Stimulated activated CD8-positive, alpha-beta memory T cell treated with anti-CD3 and anti-CD28 coated beads, Interleukin-7, amount 100 ng/mL, for 24 hours (primary cell): Measurements from ENCODE around the gene LMNB1.
A peak's percentile ranks its signal among the peaks of the same experiment; 100 is the strongest.
"Not testable (repeated sequence)": the region's sequence is repeated elsewhere in the genome, so short reads cannot be mapped to it uniquely, and the experiment has no call there.

ENCODE experiments used
- DNase-seq: peaks from one replicate; pipeline ENCODE4 v3.0.0-alpha.2; 2020; ENCODE audit warnings: low read depth

The LMNB1 gene, protein sequence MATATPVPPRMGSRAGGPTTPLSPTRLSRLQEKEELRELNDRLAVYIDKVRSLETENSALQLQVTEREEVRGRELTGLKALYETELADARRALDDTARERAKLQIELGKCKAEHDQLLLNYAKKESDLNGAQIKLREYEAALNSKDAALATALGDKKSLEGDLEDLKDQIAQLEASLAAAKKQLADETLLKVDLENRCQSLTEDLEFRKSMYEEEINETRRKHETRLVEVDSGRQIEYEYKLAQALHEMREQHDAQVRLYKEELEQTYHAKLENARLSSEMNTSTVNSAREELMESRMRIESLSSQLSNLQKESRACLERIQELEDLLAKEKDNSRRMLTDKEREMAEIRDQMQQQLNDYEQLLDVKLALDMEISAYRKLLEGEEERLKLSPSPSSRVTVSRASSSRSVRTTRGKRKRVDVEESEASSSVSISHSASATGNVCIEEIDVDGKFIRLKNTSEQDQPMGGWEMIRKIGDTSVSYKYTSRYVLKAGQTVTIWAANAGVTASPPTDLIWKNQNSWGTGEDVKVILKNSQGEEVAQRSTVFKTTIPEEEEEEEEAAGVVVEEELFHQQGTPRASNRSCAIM

DNA sequence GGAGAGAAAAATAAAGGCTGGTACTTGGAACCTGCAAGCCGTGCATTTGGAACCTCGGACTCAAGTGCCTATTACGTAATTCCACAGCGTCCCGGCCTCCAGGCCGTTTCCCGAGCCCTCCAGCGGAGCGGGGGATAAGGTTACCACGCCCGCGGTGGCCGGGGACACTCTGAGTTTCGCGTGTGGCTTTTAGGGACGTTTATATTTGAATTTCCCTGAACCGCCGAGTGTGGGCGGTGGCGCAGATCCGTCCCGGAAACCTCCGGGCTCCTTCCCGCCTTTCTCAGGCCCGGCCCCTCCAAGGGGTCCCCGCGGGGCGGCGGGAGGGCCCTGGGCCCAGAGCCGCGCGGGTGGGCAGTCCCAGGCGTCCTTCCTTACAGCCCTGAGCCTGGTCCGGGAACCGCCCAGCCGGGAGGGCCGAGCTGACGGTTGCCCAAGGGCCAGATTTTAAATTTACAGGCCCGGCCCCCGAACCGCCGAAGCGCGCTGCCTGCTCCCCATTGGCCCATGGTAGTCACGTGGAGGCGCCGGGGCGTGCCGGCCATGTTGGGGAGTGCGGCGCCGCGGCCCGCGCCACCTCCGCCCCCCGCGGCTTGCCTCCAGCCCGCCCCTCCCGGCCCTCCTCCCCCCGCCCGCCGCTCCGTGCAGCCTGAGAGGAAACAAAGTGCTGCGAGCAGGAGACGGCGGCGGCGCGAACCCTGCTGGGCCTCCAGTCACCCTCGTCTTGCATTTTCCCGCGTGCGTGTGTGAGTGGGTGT is at the start of gene LMNB1:
TSS of gene LMNB1 (plus strand) at position 638 of the 758 bp plus-strand sequence. CDS start 373 bp downstream, outside the sequence.
- peak; percentile 82 for DNase-seq

DNA sequence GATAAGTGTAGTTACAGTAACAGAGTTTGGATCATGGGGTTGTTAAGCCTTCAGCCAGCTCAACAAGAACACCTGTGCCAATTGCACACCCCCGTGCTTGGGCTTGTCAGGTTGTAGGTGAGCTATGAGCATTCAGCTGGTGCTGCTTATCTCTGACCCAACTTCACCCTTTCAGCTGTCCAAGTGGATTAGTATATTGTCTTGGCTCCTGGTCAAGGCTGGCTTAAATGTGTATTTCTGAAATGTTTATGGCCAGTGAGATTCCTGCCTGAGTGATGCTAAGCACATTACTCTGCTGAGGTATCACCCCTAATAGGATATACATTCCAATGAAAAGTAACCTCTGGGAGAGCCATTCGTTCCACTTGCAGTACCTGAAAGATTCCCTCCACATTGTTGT is 44.2 kb upstream of the LMNB1 start:
- no peak for DNase-seq

DNA sequence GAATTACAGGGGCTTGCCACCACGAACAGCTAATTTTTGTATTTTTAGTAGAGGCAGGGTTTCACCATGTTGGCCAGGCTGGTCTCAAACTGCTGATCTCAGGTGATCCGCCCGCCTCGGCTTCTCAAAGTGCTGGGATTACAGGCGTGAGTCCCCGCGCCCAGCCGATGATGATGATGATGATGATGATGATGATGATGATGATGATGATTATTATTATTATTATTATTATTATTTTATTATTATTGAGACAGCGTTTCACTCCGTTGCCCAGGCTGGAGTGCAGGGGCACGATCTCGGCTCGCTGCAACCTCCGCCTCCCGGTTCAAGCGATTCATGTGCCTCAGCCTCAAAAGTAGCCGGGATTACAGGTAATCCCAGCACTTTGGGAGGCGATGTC is 42.4 kb upstream of the LMNB1 start:
- not testable (repeated sequence) for DNase-seq

DNA sequence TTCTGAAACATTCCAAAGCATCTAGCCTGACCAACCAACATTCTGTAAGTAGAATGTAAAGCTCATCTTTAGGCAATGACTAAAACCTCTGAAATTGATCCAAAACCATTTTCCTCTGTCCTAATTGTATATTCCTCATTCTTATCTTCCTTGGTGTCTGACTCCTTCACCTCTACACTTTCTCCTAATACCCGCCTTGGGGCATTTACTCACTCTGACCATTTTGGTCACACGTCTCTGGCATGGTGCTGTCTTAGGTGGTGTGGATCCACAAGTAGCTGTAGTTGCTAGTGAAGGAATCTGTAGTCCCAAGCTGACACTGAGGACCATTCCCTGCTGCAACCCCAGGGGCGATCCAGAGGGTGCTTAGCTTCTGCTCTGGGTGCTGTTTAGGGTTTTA is 40.8 kb upstream of the LMNB1 start:
- DNase-seq: no peak

DNA sequence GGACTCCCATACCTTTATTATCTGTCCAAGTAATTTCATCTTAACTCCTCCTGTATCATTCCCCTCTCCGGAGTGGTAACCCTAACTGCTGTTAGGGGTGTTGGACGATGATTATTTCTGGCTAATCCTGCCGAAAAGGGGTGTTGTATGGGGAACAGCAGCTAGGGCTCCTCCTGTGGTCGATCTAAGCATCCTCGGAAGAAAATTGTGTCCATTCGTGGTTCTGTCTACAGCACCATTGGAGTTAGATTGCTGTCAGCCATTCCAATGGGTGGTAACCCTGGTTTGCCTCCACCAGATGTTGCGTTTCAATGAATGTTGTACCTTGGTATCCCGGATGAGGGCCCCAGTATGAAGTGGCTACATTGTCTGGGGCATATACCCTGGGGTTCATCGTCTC is 35.6 kb upstream of the LMNB1 start:
- DNase-seq: no peak

DNA sequence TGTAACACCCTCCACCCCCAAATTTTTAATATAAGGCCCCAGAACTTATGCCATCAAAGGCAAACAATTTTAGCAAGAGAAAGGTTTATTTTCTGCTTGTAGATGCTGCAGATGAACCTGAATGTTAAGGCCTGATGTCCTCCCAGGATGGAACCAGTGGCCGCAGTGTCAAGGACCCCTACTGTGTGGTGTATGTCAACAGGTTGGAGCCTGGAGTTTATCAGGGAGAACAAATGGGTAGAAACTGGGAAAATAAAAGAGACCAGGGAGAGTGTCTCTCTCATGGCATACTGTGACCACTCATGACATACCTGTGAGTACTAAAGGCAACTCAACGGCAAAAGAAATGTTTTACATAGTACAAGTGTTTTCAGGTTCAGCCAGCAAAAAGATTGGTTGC is 34.5 kb upstream of the LMNB1 start:
- DNase-seq: no peak

DNA sequence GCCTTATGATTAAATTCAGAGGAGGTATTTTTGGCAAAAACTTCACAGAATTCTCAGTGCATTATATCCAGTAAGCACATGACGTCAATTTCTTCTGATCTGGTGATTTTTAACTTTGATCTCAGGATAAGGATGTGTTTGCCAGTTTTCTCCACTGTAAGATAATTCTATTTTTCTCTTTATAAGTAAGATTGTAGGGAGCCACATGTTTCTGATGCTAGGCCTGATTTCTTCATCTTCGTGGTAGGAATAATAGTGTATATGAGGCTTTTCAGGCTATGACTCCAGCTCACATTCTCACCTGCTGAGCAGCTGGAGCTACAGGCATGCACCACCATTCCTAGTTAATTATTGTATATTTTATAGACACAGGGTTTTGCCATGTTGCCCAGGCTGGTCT is 32.1 kb upstream of the LMNB1 start:
- DNase-seq: no peak

DNA sequence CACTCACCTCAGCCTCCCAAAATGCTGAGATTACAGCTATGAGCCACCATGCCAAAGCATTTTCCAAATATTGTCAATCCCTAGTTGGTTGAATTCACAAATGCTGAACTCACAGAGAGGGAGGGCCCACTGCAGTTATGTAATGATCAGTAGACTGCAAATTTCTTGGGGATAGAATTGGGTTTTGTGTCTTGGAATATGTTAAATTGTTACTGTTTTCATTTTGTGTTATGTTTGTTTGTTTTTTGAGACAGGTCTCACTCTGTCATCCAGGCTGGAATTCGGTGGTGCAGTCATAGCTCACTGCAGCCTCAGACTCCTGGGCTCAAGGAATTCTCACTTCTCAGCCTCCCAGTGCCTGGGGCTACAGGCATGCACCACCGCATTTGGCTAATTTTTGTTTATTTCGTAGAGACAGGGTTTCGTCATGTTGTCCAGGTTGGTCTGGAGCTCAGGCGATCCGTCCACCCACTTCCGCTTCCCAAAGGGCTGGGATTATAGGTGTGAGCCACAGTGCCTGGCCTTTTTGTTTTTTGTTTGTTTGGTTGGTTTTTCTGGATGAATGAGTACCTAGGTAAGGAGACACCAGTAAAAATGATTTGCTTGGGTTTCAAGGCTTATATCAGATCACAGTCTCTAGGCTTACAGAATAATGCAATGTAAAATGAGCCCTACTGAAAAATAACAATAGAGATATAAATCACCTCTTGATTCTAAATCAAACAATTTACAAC is 31.5 kb upstream of the LMNB1 start:
- DNase-seq: no peak

DNA sequence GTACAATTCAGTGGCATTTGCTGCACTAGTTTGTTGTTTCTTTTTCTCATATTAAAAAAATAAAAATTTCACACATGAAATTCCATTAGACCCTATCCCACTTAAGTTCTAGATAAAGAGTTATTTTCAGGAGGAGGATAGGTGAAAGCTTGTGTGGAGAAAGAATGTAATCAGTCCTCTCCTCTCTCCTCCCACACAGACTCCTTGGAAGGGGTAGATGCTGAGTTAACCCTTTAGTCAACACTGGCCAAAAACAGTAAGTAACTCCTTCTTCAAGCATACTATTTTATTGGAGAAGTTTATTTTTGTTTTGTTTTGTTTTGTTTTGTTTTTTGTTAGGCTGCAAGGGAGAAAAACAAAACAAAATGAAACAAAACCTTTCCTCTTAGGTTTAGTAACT is 30.6 kb upstream of the LMNB1 start:
- no peak for DNase-seq

DNA sequence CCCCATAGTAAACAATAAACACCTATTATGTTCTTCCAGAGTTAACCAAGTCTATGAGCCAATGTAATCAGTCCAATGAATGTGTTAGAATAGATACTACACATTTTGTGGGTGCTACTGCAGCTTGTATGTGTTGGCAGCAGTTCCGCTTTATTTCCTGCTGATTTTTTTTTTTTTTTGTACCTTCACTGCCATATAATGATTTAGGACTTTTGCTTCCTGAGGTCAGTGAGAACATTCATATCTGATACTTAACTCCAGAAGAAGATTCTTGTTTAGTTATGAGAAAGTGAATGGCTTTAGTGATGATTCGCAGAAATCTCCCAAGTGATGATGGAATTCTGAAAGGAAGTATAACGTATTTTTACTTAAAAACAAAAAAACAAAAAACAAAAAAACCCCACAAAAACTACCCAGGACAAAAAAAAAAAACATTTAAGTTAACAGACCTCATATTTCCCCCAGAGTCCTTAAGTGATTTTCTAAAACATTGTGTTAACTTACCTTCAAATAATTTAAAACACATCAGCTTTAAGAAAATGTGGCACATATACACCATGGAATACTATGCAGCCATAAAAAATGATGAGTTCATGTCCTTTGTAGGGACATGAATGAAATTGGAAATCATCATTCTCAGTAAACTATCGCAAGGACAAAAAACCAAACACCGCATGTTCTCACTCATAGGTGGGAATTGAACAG is 24.7 kb upstream of the LMNB1 start:
- no peak for DNase-seq

DNA sequence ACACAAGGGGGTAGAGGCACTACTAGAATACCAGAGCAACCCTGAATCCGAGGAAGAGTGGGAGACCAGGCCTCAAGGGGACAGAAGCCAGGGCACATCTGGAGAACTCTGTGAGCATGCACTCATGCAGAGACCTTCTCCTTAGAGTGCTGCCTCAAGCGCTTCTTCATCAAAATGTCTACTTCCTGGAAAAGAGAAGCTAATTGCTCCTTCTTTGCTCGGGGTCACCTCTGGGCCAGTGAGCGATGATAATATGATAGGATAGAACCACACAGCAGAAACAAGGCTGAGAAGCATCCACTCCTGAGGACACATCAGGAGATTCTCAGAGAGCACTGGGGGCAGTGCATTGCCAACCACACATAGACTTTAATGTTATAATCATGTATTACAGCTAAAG is 23.7 kb upstream of the LMNB1 start:
- DNase-seq: no peak

DNA sequence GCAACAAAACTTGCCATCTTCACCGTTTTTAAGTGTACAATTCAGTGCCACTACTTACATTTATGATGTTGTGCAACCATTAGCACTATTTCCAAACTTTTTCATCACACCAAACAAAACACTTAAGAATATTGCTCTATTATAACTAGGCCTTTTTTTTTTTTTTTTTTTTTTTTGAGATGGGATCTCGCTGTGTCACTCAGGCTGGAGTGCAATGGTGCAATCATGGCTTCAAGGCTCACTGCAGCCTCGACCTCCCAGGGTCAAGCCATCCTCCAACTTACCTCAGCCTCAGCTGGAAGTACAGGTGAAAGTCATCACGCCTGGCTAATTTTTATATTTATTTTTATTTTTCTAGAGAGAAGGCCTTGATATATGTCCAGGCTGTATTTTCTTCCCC is 22.3 kb upstream of the LMNB1 start:
- no peak for DNase-seq

DNA sequence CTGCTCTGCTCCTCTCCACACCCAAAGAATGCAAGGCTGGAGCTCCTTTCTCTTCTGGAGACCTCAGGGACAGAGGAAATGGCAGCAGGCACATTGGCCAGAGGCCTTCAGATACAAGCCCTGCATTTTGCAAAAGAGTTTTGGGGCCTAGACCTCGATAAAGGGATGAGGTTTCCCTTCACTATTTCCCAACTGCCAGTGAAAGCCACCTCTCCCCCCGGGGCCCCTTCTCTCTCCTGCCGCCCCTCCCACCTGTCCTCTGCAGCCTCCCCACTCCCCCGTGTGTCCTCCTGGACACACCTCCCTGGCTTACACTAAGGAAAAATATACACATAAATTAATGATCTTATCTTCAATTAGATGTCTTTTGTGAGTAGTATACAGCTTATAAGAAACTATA is 21.3 kb upstream of the LMNB1 start:
- DNase-seq: no peak

DNA sequence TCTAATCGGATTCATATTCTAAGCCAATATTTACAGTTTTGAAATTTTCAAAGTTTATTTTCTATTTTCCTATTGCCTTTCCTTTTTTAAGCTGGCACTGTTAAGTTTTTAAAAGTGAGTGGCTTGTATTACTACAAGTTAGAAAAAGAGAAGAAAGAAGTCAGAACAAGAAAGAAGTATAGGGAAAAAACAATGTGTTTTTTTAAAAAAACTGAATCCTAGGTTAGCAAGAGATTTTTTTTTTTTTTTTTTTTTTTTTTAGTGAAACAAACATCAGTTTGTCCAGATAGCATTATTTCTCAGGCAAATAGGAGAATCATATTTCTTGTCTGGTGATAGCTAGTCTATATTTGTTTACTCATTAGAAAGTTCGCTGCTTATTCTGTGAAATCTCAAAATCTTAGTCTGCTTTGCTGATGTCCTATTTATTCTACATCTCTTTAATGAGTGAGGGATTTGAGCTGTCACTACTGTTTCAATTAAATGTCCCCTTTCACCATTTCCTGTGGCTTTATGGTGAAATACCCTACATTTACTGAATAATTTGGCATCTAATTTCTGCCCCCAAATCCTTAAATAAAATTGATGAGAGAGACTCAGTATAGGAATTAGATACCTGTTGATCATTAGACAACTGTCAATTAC is 19.1 kb upstream of the LMNB1 start:
- no peak for DNase-seq

DNA sequence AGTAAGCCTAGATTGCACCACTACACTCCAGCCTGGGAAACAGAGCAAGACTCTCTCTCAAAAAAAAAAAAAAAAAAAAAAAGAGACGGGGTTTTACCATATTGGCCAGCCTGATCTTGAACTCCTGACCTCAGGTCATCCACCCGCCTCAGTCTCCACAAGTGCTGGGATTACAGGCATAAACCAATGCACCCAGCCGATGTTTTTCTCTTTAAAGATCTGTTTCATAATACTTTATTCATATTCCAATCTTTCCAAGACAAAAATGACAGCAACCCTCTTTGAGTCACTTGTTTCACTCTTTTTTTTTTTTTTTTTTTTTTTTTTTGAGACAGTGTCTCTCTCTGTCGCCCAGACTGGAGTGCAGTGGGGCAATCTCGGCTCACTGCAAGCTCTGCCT is 13.6 kb upstream of the LMNB1 start:
- no peak for DNase-seq

DNA sequence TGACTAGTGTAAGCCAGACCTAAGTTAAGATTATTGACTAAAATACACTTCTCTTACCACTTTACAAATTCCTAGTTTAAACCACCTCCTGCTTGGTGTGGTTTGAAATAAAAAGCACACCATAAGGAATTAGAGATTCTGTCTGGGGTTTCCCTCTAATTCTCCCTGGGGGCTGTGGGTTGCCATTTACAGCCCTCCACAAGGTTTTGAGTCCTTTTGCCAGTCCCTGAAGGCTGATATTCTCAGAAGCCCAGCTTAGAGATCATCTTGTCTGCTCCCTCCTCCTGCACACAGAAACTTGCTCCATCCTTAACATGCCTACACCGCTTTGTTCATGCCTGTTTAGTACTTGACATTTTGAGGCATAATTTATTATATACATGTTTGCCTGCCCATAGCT is 7.2 kb upstream of the LMNB1 start:
- no peak for DNase-seq

DNA sequence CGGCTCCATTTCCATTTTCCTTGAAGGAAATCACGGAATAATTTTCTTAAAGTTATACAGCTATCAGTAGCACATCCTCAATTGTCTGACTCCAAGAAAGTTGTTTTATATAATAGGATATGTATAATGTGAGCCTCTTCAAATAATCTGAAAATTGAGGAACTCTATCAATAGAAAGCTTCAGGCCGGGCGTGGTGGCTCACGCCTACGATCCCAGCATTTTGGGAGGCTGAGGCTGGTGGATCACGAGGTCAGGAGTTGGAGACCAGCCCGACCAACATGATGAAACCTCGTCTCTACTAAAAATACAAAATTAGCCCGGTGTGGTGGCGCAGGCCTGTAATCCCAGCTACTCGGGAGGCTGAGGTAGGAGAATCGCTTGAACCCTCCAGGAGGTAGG is 3.4 kb upstream of the LMNB1 start:
- not testable (repeated sequence) for DNase-seq

DNA sequence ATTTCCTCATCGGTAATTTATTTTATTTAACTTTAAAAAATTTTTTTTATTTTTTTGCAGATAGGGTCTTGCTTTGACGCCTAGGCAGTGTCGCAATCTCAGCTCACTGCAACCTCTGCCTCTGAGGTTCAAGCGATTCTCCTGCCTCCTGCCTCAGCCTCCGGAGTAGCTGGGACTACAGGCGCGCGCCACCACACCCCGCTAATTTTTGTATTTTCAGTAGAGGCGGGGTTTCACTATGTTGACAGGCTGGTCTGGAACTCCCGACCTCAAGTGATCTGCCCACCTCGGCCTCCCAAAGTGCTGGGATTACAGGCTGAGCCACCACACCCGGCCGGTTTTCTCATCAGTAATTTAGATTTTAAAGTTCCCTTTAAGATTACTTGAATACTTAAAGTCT is 2.3 kb upstream of the LMNB1 start:
- DNase-seq: not testable (repeated sequence)

DNA sequence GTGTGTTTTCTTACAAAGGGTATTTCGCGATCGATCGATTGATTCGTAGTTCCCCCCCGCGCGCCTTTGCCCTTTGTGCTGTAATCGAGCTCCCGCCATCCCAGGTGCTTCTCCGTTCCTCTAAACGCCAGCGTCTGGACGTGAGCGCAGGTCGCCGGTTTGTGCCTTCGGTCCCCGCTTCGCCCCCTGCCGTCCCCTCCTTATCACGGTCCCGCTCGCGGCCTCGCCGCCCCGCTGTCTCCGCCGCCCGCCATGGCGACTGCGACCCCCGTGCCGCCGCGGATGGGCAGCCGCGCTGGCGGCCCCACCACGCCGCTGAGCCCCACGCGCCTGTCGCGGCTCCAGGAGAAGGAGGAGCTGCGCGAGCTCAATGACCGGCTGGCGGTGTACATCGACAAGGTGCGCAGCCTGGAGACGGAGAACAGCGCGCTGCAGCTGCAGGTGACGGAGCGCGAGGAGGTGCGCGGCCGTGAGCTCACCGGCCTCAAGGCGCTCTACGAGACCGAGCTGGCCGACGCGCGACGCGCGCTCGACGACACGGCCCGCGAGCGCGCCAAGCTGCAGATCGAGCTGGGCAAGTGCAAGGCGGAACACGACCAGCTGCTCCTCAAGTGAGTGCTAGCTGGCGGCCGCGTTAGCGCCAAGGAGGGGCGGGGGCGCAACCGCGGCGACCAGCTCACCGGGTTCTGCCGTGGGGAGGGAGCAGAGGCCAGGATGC is 480 bp downstream of the LMNB1 start:
- peak; percentile 21 for DNase-seq

DNA sequence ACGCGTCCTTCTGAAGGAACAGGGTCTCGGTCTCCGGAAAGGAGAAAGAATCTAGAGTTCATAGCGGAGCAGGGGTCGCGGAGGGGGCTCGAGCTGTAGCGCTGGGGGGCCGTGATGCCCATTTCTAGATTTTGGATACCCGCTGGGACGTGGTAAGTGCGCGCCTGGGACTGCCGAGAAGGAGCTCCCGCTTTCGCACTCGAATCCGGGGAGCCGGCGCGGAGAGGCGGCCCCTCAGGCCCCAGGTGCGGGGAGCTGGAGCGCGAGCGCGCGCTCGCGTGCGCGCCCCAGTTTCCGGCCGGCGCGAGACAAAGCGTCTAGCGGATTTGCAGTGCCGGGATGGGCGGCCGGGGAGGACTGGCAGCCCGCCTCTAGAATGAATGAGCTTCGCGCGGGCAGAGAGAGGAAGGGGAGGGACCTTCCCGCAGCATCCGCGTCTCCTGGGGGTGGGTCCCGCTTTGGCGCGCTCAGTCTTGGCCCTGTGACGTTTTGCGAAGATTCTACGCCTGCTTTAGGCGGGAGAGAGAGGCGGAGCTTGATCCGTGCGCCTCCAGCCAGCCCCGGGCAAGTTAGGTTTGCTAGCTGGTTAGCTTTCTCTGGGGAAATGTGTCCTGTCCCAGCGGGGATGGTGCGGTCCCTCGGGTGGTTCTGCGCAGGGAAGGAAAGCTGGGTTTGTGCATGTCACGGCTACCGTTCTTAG is 1.2 kb downstream of the LMNB1 start:
- DNase-seq: peak; percentile 82
